GM23248 (cell line): Measurements from ENCODE around the gene PAM.

Experiments used
- EZH2 ChIP-seq: fragments of 200-600 bp; sonication (generic); IDR thresholded peaks from 2 replicates; pipeline ENCODE4 v1.6.1; 2018; ENCODE audit warnings: antibody characterized with exemption, mild to moderate bottlenecking; ENCODE audit not compliant: insufficient read depth, poor library complexity, severe bottlenecking
- EZH2phosphoT487 ChIP-seq: fragments of 200-600 bp; sonication (generic); IDR thresholded peaks from 2 replicates; pipeline ENCODE4 v1.6.1; 2018; ENCODE audit warnings: antibody characterized with exemption, moderate library complexity, mild to moderate bottlenecking, low read depth; ENCODE audit not compliant: insufficient read depth

DNA sequence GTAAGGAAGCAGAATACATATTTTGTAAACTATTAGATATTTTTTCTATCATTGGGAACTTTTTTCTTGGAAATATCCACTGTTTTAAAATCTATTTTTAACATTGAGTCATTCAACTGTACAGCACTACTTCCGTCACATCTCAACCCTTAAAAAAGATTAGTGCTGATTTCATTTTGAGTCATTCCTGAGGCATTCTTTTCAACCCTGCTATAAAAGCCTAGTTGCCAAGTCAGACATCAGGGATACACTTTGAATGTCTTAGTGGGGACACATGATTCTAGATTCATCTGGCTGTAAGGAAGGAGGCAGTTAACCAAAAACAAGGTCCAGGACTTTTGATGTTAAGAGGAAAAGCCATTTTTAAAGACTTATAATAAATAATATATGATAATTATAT lies 203.9 kb downstream of the PAM start:
- TF ChIP-seq EZH2, result no peak
- no peak for TF ChIP-seq EZH2phosphoT487
